ENCODE results near the gene CLRN1. TPM values are rescaled to one million over a fixed set of nuclear protein-coding genes. Genes with fewer than 3 reads are reported as not detected.

CLRN1 gene
- polyA plus RNA-seq, 1 donor from 2014 or later: 0.27 TPM

DNA sequence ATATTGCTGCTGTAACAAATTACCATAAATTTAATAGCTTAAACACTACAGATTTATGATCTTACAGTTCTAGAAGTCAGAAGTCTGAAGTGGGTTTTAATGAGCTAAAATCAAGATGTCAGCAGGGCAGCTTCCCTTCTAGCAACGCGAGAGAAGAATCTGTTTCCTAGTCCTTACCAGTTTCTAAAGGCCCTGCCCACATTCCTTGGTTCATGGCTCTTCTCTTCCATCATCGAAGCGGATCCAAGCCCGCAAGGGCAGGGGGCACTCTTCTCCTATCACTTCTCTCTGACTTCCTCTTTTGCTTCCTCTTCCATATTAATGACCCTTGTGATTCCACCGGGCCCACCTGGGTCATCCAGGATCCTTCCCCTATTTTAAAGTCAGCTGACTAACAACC, 83.4 kb downstream of the CLRN1 start:
- Histone ChIP-seq H3F3A (ENCODE audit: insufficient read depth, low read length, poor library complexity, severe bottlenecking) (no peaks in the 10 kb centered on the region), H3K27ac (ENCODE audit: low read length) (no peak overlapping the region), H3K9me3 (ENCODE audit: low read length) (no peaks in the 10 kb centered on the region), H3K9ac (ENCODE audit: low read length) (no peak overlapping the region), H3K27me3 (ENCODE audit: insufficient read depth, low read depth, low read length) (no peaks in the 10 kb centered on the region), H3K4me2 (ENCODE audit: low read length) (no peak overlapping the region), H2AFZ (ENCODE audit: low read depth, low read length) (no peak overlapping the region), H3K79me2 (replicated peaks; ENCODE audit: insufficient read depth, low read length) (no peaks in the 10 kb centered on the region), H4K20me1 (ENCODE audit: insufficient read depth) (no peaks in the 10 kb centered on the region), H3K9me2 (ENCODE audit: insufficient read depth, low read length) (no peaks in the 10 kb centered on the region), H3K36me3 (ENCODE audit: insufficient read depth, low read length) (no peaks in the 10 kb centered on the region), H3K4me3 (ENCODE audit: low read length) (no peak overlapping the region)
- TF ChIP-seq POLR2AphosphoS5 (IDR thresholded peaks at IDR 0.05) (no peak), RAD21 (conservative IDR thresholded peaks at IDR 0.05) (no peak), SMC3 (conservative IDR thresholded peaks at IDR 0.05; ENCODE audit: poor library complexity) (no peak), EZH2 (IDR thresholded peaks at IDR 0.05; ENCODE audit: borderline replicate concordance, insufficient read depth, low read length, poor library complexity, severe bottlenecking) (no peak), TAF1 (IDR thresholded peaks at IDR 0.05; ENCODE audit: low read depth) (no peak), MXI1 (conservative IDR thresholded peaks at IDR 0.05; ENCODE audit: poor library complexity, severe bottlenecking) (no peak), EP300 (conservative IDR thresholded peaks at IDR 0.05; ENCODE audit: poor library complexity, severe bottlenecking) (no peak)
- TF ChIP-seq, protein P1, sequence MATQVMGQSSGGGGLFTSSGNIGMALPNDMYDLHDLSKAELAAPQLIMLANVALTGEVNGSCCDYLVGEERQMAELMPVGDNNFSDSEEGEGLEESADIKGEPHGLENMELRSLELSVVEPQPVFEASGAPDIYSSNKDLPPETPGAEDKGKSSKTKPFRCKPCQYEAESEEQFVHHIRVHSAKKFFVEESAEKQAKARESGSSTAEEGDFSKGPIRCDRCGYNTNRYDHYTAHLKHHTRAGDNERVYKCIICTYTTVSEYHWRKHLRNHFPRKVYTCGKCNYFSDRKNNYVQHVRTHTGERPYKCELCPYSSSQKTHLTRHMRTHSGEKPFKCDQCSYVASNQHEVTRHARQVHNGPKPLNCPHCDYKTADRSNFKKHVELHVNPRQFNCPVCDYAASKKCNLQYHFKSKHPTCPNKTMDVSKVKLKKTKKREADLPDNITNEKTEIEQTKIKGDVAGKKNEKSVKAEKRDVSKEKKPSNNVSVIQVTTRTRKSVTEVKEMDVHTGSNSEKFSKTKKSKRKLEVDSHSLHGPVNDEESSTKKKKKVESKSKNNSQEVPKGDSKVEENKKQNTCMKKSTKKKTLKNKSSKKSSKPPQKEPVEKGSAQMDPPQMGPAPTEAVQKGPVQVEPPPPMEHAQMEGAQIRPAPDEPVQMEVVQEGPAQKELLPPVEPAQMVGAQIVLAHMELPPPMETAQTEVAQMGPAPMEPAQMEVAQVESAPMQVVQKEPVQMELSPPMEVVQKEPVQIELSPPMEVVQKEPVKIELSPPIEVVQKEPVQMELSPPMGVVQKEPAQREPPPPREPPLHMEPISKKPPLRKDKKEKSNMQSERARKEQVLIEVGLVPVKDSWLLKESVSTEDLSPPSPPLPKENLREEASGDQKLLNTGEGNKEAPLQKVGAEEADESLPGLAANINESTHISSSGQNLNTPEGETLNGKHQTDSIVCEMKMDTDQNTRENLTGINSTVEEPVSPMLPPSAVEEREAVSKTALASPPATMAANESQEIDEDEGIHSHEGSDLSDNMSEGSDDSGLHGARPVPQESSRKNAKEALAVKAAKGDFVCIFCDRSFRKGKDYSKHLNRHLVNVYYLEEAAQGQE (IDR thresholded peaks at IDR 0.05; ENCODE audit: borderline replicate concordance): no peak
- TF ChIP-seq, protein P2, sequence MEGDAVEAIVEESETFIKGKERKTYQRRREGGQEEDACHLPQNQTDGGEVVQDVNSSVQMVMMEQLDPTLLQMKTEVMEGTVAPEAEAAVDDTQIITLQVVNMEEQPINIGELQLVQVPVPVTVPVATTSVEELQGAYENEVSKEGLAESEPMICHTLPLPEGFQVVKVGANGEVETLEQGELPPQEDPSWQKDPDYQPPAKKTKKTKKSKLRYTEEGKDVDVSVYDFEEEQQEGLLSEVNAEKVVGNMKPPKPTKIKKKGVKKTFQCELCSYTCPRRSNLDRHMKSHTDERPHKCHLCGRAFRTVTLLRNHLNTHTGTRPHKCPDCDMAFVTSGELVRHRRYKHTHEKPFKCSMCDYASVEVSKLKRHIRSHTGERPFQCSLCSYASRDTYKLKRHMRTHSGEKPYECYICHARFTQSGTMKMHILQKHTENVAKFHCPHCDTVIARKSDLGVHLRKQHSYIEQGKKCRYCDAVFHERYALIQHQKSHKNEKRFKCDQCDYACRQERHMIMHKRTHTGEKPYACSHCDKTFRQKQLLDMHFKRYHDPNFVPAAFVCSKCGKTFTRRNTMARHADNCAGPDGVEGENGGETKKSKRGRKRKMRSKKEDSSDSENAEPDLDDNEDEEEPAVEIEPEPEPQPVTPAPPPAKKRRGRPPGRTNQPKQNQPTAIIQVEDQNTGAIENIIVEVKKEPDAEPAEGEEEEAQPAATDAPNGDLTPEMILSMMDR (IDR thresholded peaks at IDR 0.05; ENCODE audit: poor library complexity, severe bottlenecking): no peak

DNA sequence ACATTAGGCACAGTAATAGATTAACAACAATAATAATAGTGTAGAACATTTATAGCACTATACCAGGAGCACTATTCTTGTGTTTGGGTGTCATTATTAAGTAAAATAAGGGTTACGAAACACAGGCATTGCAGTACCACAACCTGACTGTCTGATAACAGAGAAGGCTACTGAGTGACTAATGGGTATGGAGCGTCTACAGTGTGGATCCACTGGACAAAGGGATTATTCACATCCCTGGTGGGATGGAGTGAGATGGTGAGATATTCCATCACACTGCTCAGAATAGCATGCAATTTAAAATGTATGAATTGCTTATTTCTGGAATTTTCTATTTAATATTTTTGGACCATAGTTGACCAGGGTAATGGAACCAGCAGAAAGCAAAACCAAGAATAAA, 85.5 kb downstream of the CLRN1 start:
- Histone ChIP-seq H3K4me3 (ENCODE audit: low read length) (no peak overlapping the region), H3K4me2 (ENCODE audit: low read length) (no peak overlapping the region), H3K27me3 (ENCODE audit: insufficient read depth, low read depth, low read length) (no peaks in the 10 kb centered on the region), H3K9me2 (ENCODE audit: insufficient read depth, low read length) (no peaks in the 10 kb centered on the region), H3K9me3 (ENCODE audit: low read length) (no peaks in the 10 kb centered on the region), H3K9ac (ENCODE audit: low read length) (no peak overlapping the region), H3F3A (ENCODE audit: insufficient read depth, low read length, poor library complexity, severe bottlenecking) (no peaks in the 10 kb centered on the region), H3K27ac (ENCODE audit: low read length) (no peak overlapping the region), H3K36me3 (ENCODE audit: insufficient read depth, low read length) (no peaks in the 10 kb centered on the region), H4K20me1 (ENCODE audit: insufficient read depth) (no peaks in the 10 kb centered on the region), H3K79me2 (replicated peaks; ENCODE audit: insufficient read depth, low read length) (no peaks in the 10 kb centered on the region), H2AFZ (ENCODE audit: low read depth, low read length) (no peak overlapping the region)
- no peak for TF ChIP-seq RAD21 (conservative IDR thresholded peaks at IDR 0.05)

DNA sequence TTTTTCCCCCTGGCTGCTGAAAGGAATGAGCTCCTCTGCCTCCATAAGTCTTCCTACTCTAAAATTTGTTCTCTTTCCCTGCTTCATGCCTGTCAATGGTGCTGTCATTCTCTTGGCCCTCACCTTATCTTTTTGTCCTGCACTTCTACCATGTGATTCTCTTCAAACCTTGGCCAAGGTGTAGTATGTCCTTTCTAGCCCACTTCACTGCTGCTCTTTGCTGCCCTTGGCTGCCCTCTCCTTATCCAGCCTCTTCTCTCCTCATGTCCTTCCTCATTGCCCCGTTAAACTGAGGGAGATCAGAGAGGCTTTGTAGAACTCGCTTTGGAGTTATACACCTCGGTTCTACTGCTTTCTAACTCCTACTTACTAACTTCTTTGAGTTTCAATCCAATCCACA, 87.0 kb downstream of the CLRN1 start:
- Histone ChIP-seq H3K27me3 (ENCODE audit: insufficient read depth, low read depth, low read length) (no peaks in the 10 kb centered on the region), H4K20me1 (ENCODE audit: insufficient read depth) (no peaks in the 10 kb centered on the region), H3K79me2 (replicated peaks; ENCODE audit: insufficient read depth, low read length) (no peaks in the 10 kb centered on the region), H3K27ac (ENCODE audit: low read length) (no peak overlapping the region), H3K36me3 (ENCODE audit: insufficient read depth, low read length) (no peaks in the 10 kb centered on the region), H3K4me3 (ENCODE audit: low read length) (no peak overlapping the region), H3F3A (ENCODE audit: insufficient read depth, low read length, poor library complexity, severe bottlenecking) (no peaks in the 10 kb centered on the region), H3K9me2 (ENCODE audit: insufficient read depth, low read length) (no peaks in the 10 kb centered on the region), H2AFZ (ENCODE audit: low read depth, low read length) (no peak overlapping the region), H3K9me3 (ENCODE audit: low read length) (no peaks in the 10 kb centered on the region), H3K4me2 (ENCODE audit: low read length) (no peak overlapping the region), H3K9ac (ENCODE audit: low read length) (no peak overlapping the region)
- TF ChIP-seq RAD21 (conservative IDR thresholded peaks at IDR 0.05) (no peak), MXI1 (conservative IDR thresholded peaks at IDR 0.05; ENCODE audit: poor library complexity, severe bottlenecking) (no peak)

All from neural cell (in vitro differentiated cells).